Psoas muscle (tissue), 8 donors: ENCODE measurements around the gene RNF145. TPM values are rescaled to one million over a fixed set of nuclear protein-coding genes. Genes with fewer than 3 reads are reported as not detected.

Experiments
- ATAC-seq, 4 donors: fragments of 200-7000 bp; cut with Tn5 transposase; one replicate each; pipeline ENCODE4 v1.9.1; 2020; ENCODE audit warnings: moderate library complexity in 3 of 4, mild to moderate bottlenecking in 2 of 4
- DNase-seq, 2 donors: peaks; one replicate each; pipeline ENCODE4 v3.0.0-alpha.2; 2020
- H3K27ac ChIP-seq: fragments of 200-600 bp; one replicate; pipeline ENCODE4 v1.8.0; 2022
- H3K27me3 ChIP-seq, 3 donors: fragments of 200-600 bp in 1 of 3; one replicate each; pipeline versions ENCODE4 v1.6.1 to v1.8.0; 2013 to 2022; ENCODE audit warnings: low read length in 2 of 3, mild to moderate bottlenecking in 2 of 3, moderate library complexity in 1 of 3; ENCODE audit not compliant: insufficient read depth in 3 of 3
- H3K36me3 ChIP-seq, 2 donors: fragments of 200-600 bp in 1 of 2; one replicate each; pipeline versions ENCODE4 v1.6.1 to v1.8.0; 2013 to 2022; ENCODE audit warnings: low read depth in 1 of 2, mild to moderate bottlenecking in 1 of 2, moderate library complexity in 1 of 2; ENCODE audit not compliant: insufficient read depth in 1 of 2
- H3K4me1 ChIP-seq: fragments of 200-600 bp; one replicate; pipeline ENCODE4 v1.8.0; 2022
- H3K4me3 ChIP-seq: fragments of 200-600 bp; one replicate; pipeline ENCODE4 v1.8.0; 2022; ENCODE audit warnings: mild to moderate bottlenecking
- H3K9me3 ChIP-seq: fragments of 200-600 bp; one replicate; pipeline ENCODE4 v1.8.0; 2022
- CTCF ChIP-seq: fragments of 200-600 bp; IDR thresholded peaks from one replicate; pipeline ENCODE4 v1.8.0; 2022; ENCODE audit warnings: antibody characterized with exemption
- WGBS, 3 donors: extraction: QIAGEN DNeasy Blood & Tissue Kit; methylation state at CpG; one replicate each; pipeline versions ENCODE4 v1.1.6 to v1.1.7; 2013; 5-methylcytosine and 5-hydroxymethylcytosine counted together
- intact Hi-C, 2 donors: fragments of 100-400 bp; cut with DNase I; formaldehyde crosslinking; loops; one replicate each; pipeline versions ENCODE4 v1.11.0 to v1.14.2; 2022
- polyA plus RNA-seq, 3 donors: library from polyadenylated mRNA; stranded (reverse); fragments of 200-250 nt; gene quantifications; one replicate each; pipeline ENCODE4 v1.2.3, GENCODE V29; 2013
- total RNA-seq, 4 donors: library from RNA; stranded (reverse); fragmentation: NEBNext Ultra II Directional in 2 of 4; extraction: Animal tissue kit (Norgen Biotek cat#: 25700) in 2 of 4; gene quantifications; one replicate each; pipeline versions ENCODE4 v1.2.1 to v1.2.4, GENCODE V29; 2021 to 2023
- donor health status: healthy with polysubstance abuse.
- donor health status: DM: no; HTN: no; CAD: no; lungs with moderate emphysema.
- donor health status: Bipolar disorder and iron deficiency.
- donor health status: healthy.
- donor health status: DM: yes; HTN: yes; CAD: no.
- donor health status: DM: no; HTN: no; CAD: no.
- donor health status: DM: no; HTN: no; CAD: no.
- donor health status: DM: yes; HTN: yes; CAD: no.

RNF145 gene
- total and polyA plus RNA-seq, 7 donors = 6.0 to 17.8 (median 13.2) TPM

GRCh38 chr5:159181152-159181551, 28.2 kb downstream of the RNF145 start:
- no peak overlapping the region for H3K4me3 ChIP-seq
- H3K36me3 ChIP-seq = peaks cover 7 to 17% of the 10 kb centered on the region in 2 donors
- H3K9me3 ChIP-seq = no peaks in the 10 kb centered on the region
- intact Hi-C loops = no loop called here
- no peak for DNase-seq
- ATAC-seq = no peak
- no peaks in the 10 kb centered on the region for H3K27me3 ChIP-seq
- H3K4me1 ChIP-seq = peaks cover 7% of the 10 kb centered on the region
- H3K27ac ChIP-seq = no peak overlapping the region
- TF ChIP-seq CTCF = no peak

GRCh38 chr5:159179529-159180305, 29.6 kb downstream of the RNF145 start:
- Histone ChIP-seq H3K27me3 (no peaks in the 10 kb centered on the region), H3K36me3 (peaks cover 5 to 21% of the 10 kb centered on the region in 2 donors), H3K9me3 (no peaks in the 10 kb centered on the region), H3K4me1 (peaks cover 15% of the 10 kb centered on the region), H3K4me3 (no peak overlapping the region), H3K27ac (peak overlapping the region; percentile 24)
- ATAC-seq (no peak), DNase-seq (no peak)
- TF ChIP-seq CTCF = no peak
- intact Hi-C loops = no loop called here
- 83 to 86% (median 85%) methylated on average over 3 of the region's 3 CpGs for WGBS, 3 donors

- no peaks in the 10 kb centered on the region for H3K9me3 ChIP-seq
- intact Hi-C loops = no loop called here
- no peak for TF ChIP-seq CTCF
- ATAC-seq (peak in 1 of 4 donors; percentile 41), DNase-seq (no peak)
- no peaks in the 10 kb centered on the region for H3K27me3 ChIP-seq
- no peak overlapping the region for H3K27ac ChIP-seq
- H3K4me1 ChIP-seq = peaks cover 22% of the 10 kb centered on the region
- H3K36me3 ChIP-seq = peaks cover 5 to 21% of the 10 kb centered on the region in 2 donors
- 76 to 85% (median 77%) methylated on average over 2 of the region's 2 CpGs for WGBS, 3 donors
- H3K4me3 ChIP-seq = no peak overlapping the region
Measured at GRCh38 chr5:159178978-159179377, 30.4 kb downstream of the RNF145 start.

GRCh38 chr5:159175547-159175946, 33.8 kb downstream of the RNF145 start:
- ATAC-seq (peak in 2 of 4 donors; percentile 38 to 71), DNase-seq (no peak)
- H3K4me1 ChIP-seq = peaks cover 17% of the 10 kb centered on the region
- H3K27me3 ChIP-seq = no peaks in the 10 kb centered on the region
- TF ChIP-seq CTCF = no peak
- 0 to 3% (median 2%) methylated on average over 1 of the region's 1 CpG for WGBS, 3 donors
- H3K27ac ChIP-seq = peak overlapping the region; percentile 3
- H3K36me3 ChIP-seq = peaks cover 5 to 30% of the 10 kb centered on the region in 2 donors
- intact Hi-C loops = no loop called here
- H3K4me3 ChIP-seq = no peak overlapping the region
- H3K9me3 ChIP-seq = no peaks in the 10 kb centered on the region
